ENCODE data around the gene ETV7. TPM values are rescaled to one million over a fixed set of nuclear protein-coding genes. Genes with fewer than 3 reads are reported as not detected.
A peak's percentile ranks its signal among the peaks of the same experiment; 100 is the strongest.

ETV7 gene
- total RNA-seq, 6 experiments from 2014 or later = 0.19 to 4.6 (median 0.55) TPM; not detected in 1

DNA sequence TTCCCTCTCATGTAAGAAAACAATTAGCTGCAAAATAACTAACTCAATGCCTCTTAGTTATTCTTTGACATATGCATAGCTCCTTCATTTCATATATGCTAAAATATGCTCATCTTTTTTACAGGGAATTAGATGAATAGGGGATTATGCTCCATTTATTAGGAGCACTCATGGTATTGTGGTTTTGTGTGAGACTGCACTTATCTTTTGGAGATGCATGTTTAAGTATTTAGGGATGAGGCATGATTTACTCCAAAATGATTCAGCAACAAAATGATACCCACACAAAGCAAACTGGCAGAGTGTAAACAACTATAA is 59.6 kb downstream of the ETV7 start:
- Histone ChIP-seq H3K27me3 (no peaks in the 10 kb centered on the region), H3K36me3 (no peaks in the 10 kb centered on the region), H3K27ac (no peak overlapping the region), H3K4me1 (no peaks in the 10 kb centered on the region), H3K4me3 (no peak overlapping the region), H3K9me3 (no peaks in the 10 kb centered on the region)
- intact Hi-C loops (cut with DNase I) = no loop called here
- DNase-seq = no peak
- no peak for ATAC-seq
- TF ChIP-seq, protein P1, sequence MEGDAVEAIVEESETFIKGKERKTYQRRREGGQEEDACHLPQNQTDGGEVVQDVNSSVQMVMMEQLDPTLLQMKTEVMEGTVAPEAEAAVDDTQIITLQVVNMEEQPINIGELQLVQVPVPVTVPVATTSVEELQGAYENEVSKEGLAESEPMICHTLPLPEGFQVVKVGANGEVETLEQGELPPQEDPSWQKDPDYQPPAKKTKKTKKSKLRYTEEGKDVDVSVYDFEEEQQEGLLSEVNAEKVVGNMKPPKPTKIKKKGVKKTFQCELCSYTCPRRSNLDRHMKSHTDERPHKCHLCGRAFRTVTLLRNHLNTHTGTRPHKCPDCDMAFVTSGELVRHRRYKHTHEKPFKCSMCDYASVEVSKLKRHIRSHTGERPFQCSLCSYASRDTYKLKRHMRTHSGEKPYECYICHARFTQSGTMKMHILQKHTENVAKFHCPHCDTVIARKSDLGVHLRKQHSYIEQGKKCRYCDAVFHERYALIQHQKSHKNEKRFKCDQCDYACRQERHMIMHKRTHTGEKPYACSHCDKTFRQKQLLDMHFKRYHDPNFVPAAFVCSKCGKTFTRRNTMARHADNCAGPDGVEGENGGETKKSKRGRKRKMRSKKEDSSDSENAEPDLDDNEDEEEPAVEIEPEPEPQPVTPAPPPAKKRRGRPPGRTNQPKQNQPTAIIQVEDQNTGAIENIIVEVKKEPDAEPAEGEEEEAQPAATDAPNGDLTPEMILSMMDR (IDR thresholded peaks at IDR 0.05) = no peak
- TF ChIP-seq POLR2A (IDR thresholded peaks at IDR 0.05) = no peak

DNA sequence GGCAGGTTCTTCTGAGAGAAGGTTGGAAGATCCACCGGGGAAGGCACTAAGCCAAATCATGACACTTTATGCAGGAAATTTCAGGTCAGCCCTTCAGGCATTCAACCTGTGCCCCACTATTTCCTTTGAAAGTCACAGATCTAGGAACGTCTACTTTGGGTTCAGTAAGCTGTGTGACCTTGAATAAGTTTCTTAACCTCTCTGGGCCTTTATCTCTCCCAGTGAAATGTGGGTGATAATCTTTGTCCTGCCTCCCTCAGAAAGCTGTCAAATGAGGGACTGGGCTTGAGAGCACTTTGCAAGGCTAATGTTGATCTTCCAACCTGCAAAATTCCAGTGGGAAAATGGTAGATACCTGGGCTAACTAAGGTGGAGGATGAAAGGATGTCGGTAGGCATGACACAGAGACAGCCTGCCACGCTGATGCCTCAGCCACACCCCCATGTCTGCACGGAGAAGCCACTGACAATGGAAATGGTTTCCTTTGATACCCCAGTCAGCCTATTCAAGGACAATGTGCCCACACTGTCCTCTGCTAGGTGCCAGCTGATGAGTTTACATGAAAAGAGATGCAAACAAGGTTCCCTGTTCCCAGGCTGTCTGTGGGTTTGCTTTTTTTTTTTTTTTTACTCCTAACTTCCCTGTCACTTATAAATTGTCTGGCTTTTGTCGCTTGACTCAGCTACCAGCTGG is 60.1 kb downstream of the ETV7 start:
- H3K4me1 ChIP-seq = no peaks in the 10 kb centered on the region
- ATAC-seq (no peak), DNase-seq (no peak)
- no peaks in the 10 kb centered on the region for H3K27me3 ChIP-seq
- intact Hi-C loops (cut with DNase I) = no loop called here
- H3K4me3 ChIP-seq = no peak overlapping the region
- no peaks in the 10 kb centered on the region for H3K9me3 ChIP-seq
- 35% methylated on average over 4 of the region's 6 CpGs for WGBS (ENCODE audit: insufficient coverage, low coverage, low lambda C conversion rate, missing lambda C conversion rate)
- TF ChIP-seq, protein P1 (IDR thresholded peaks at IDR 0.05) = no peak
- TF ChIP-seq POLR2A (IDR thresholded peaks at IDR 0.05) = no peak
- no peak overlapping the region for H3K27ac ChIP-seq
- H3K36me3 ChIP-seq = no peaks in the 10 kb centered on the region

DNA sequence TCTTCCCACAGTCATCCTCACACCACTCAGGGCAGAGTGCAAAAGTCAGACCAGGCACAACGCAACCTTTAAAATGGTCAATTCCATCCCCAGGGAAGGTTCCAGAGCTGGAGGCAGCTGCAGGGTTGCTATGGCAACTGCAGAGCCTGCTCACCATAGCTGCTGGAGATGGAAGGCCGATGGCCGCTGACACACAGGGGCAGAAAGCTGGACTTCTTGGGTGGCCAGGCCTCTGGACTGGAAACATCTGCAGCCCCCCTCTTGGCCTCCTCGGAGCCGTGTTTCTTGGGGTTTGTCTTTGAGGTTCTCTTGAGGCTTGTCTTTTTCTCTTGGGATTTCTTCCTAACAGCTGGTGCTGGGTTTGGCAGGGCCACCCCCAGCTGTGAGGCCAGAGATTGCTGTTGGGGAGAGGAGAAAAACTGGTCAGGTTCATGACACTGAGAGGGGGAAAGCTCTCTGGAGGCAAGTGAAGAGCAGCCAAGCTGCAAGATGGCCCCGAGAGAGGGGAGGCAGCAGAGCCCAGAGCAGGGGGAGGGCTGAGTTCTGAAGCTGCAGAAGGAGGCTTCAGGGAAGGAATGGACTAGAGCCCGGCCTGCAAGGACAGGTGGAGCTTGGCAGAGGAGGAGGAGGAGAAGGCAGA is 61.0 kb downstream of the ETV7 start:
- WGBS (ENCODE audit: insufficient coverage, low coverage, low lambda C conversion rate, missing lambda C conversion rate) = 43% methylated on average over 3 of the region's 7 CpGs
- Histone ChIP-seq H3K27ac (no peak overlapping the region), H3K4me1 (no peaks in the 10 kb centered on the region), H3K4me3 (no peak overlapping the region), H3K36me3 (no peaks in the 10 kb centered on the region), H3K9me3 (no peaks in the 10 kb centered on the region), H3K27me3 (no peaks in the 10 kb centered on the region)
- intact Hi-C loops (cut with DNase I) = no loop called here
- TF ChIP-seq POLR2A (IDR thresholded peaks at IDR 0.05) = no peak
- TF ChIP-seq, protein P1 (IDR thresholded peaks at IDR 0.05) = no peak
- ATAC-seq (peak in 1 of 4 donors; percentile 10), DNase-seq (no peak)

DNA sequence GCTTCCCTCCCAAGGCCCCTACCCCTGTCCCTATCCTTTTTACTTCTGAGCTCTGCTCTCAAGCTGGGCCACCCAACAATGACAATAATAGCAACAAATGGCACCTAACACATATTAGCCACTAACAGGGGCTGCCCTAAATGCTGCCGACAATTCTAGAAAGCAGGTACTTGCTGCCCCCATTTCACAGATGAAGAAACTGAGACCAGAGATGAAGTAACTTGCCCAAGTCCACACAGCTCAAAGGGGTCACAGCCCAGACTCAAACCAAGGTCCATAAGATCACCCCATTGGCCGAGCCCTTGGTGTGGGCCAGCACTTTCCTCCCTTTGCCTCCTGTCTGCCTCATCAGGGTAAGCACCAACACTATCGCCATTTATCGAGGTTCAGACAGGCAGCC is 62.8 kb downstream of the ETV7 start:
- DNase-seq = no peak
- no peaks in the 10 kb centered on the region for H3K27me3 ChIP-seq
- no peak overlapping the region for H3K4me3 ChIP-seq
- no peaks in the 10 kb centered on the region for H3K36me3 ChIP-seq
- H3K9me3 ChIP-seq = no peaks in the 10 kb centered on the region
- intact Hi-C loops (cut with DNase I) = no loop called here
- 100% methylated on average over 1 of the region's 4 CpGs for WGBS (ENCODE audit: insufficient coverage, low coverage, low lambda C conversion rate, missing lambda C conversion rate)
- TF ChIP-seq, protein P1 (IDR thresholded peaks at IDR 0.05) = no peak
- no peak for TF ChIP-seq POLR2A (IDR thresholded peaks at IDR 0.05)
- H3K4me1 ChIP-seq = no peaks in the 10 kb centered on the region
- no peak overlapping the region for H3K27ac ChIP-seq
- ATAC-seq = no peak

Data from right lobe of liver (tissue), 6 donors.